WTC11 (cell line): ENCODE data around the gene MIER2. TPM values are rescaled to one million over a fixed set of nuclear protein-coding genes. Genes with fewer than 3 reads are reported as not detected.

Experiments
- ATAC-seq: fragments of 200-7000 bp; cut with Tn5 transposase; 2 replicates; pipeline ENCODE4 v1.10.0; 2021; ENCODE audit warnings: mild to moderate bottlenecking, moderate library complexity
- CTCF ChIA-PET: fragments of 300-600 bp; sonication (Branson Sonifier 250); formaldehyde crosslinking; loops from one replicate; lab custom pipeline; 2021; ENCODE audit warnings: antibody characterized with exemption; lab: Charles Lee
- POLR2A ChIA-PET: fragments of 350-600 bp; sonication (Branson Sonifier 250); formaldehyde crosslinking; loops from one replicate; lab custom pipeline; 2021; ENCODE audit warnings: antibody characterized with exemption; lab: Charles Lee
- DNase-seq: peaks from one replicate; pipeline ENCODE4 v3.0.0; 2021; ENCODE audit warnings: low spot score
- H3K27ac Mint-ChIP-seq: 2 replicates; pipeline ENCODE4 v1.8.0; 2021; ENCODE audit warnings: mixed read lengths
- H3K27me3 Mint-ChIP-seq: 2 replicates; pipeline ENCODE4 v1.8.0; 2021; ENCODE audit warnings: low read depth, mild to moderate bottlenecking, moderate library complexity, mixed read lengths
- H3K36me3 Mint-ChIP-seq: 2 replicates; pipeline ENCODE4 v1.8.0; 2021; ENCODE audit warnings: mixed read lengths
- H3K4me1 Mint-ChIP-seq: 2 replicates; pipeline ENCODE4 v1.8.0; 2022; ENCODE audit warnings: mixed read lengths
- H3K4me3 Mint-ChIP-seq: 2 replicates; pipeline ENCODE4 v1.8.0; 2021; ENCODE audit warnings: mild to moderate bottlenecking, moderate library complexity, mixed read lengths
- H3K9me3 Mint-ChIP-seq: 2 replicates; pipeline ENCODE4 v1.8.0; 2021; ENCODE audit warnings: mixed read lengths
- ATF1 ChIP-seq: sonication (generic); formaldehyde crosslinking; IDR thresholded peaks from 2 replicates; pipeline ENCODE4 v1.8.1; 2023; ENCODE audit warnings: mild to moderate bottlenecking, moderate library complexity, missing genetic modification reagents
- FOXK1 ChIP-seq: sonication (generic); formaldehyde crosslinking; IDR thresholded peaks from 2 replicates; pipeline ENCODE4 v1.8.0; 2022; ENCODE audit warnings: mild to moderate bottlenecking, moderate library complexity, missing genetic modification reagents
- GTF2I ChIP-seq: fragments of 250-450 bp; sonication (Bioruptor Pico); conservative IDR thresholded peaks from 2 replicates; pipeline ENCODE4 v1.4.0; 2021; ENCODE audit warnings: mild to moderate bottlenecking
- MXD4 ChIP-seq: fragments of 250-450 bp; sonication (Bioruptor Pico); IDR thresholded peaks from 2 replicates; pipeline ENCODE4 v1.8.0; 2021; ENCODE audit warnings: mild to moderate bottlenecking, moderate library complexity, borderline replicate concordance
- MYBL2 ChIP-seq: sonication (generic); formaldehyde crosslinking; IDR thresholded peaks from 2 replicates; pipeline ENCODE4 v1.8.1; 2023; ENCODE audit warnings: mild to moderate bottlenecking, moderate library complexity, missing genetic modification reagents
- NFATC4 ChIP-seq: fragments of 250-450 bp; sonication (Bioruptor Pico); IDR thresholded peaks from 2 replicates; pipeline ENCODE4 v1.9.0; 2021; ENCODE audit warnings: mild to moderate bottlenecking
- NFYB ChIP-seq: sonication (generic); formaldehyde crosslinking; conservative IDR thresholded peaks from 2 replicates; pipeline ENCODE4 v1.8.0; 2022; ENCODE audit warnings: low read depth, missing genetic modification reagents
- SP1 ChIP-seq: sonication (generic); formaldehyde crosslinking; conservative IDR thresholded peaks from 2 replicates; pipeline ENCODE4 v1.8.1; 2022; ENCODE audit warnings: missing genetic modification reagents
- TP53 ChIP-seq: sonication (generic); formaldehyde crosslinking; IDR thresholded peaks from 2 replicates; pipeline ENCODE4 v1.8.1; 2023; ENCODE audit warnings: mild to moderate bottlenecking, missing genetic modification reagents
- ZNF423 ChIP-seq: fragments of 250-450 bp; sonication (Bioruptor Pico); IDR thresholded peaks from 2 replicates; pipeline ENCODE4 v2.1.2; 2022; ENCODE audit warnings: mild to moderate bottlenecking, moderate library complexity
- total RNA-seq: library from RNA; stranded (reverse); gene quantifications from 3 replicates; pipeline ENCODE4 v1.2.3, GENCODE V29; 2021
- TF ChIP-seq, protein P1 (sequence below): sonication (generic); formaldehyde crosslinking; IDR thresholded peaks from 2 replicates; pipeline ENCODE4 v1.8.0; 2022; ENCODE audit warnings: mild to moderate bottlenecking, missing genetic modification reagents
- TF ChIP-seq, protein P2 (sequence below): sonication (generic); formaldehyde crosslinking; IDR thresholded peaks from 2 replicates; pipeline ENCODE4 v1.8.1; 2022; ENCODE audit warnings: mild to moderate bottlenecking, moderate library complexity, missing genetic modification reagents
- TF ChIP-seq, protein P3 (sequence below): sonication (generic); formaldehyde crosslinking; IDR thresholded peaks from 2 replicates; pipeline ENCODE4 v1.8.0; 2023; ENCODE audit warnings: missing genetic modification reagents, mild to moderate bottlenecking, borderline replicate concordance
- TF ChIP-seq, protein P4 (sequence below): sonication (generic); formaldehyde crosslinking; IDR thresholded peaks from 2 replicates; pipeline ENCODE4 v1.8.0; 2022; ENCODE audit warnings: mild to moderate bottlenecking, missing genetic modification reagents
- TF ChIP-seq, protein P5 (sequence below): sonication (generic); formaldehyde crosslinking; IDR thresholded peaks from 2 replicates; pipeline ENCODE4 v1.8.1; 2023; ENCODE audit warnings: mild to moderate bottlenecking, missing genetic modification reagents, moderate library complexity
- TF ChIP-seq, protein P6 (sequence below): sonication (generic); formaldehyde crosslinking; IDR thresholded peaks from 2 replicates; pipeline ENCODE4 v1.8.0; 2022; ENCODE audit warnings: mild to moderate bottlenecking, missing genetic modification reagents

Gene MIER2
- total RNA-seq, 1 experiment from 2014 or later: 56.3 TPM

DNA sequence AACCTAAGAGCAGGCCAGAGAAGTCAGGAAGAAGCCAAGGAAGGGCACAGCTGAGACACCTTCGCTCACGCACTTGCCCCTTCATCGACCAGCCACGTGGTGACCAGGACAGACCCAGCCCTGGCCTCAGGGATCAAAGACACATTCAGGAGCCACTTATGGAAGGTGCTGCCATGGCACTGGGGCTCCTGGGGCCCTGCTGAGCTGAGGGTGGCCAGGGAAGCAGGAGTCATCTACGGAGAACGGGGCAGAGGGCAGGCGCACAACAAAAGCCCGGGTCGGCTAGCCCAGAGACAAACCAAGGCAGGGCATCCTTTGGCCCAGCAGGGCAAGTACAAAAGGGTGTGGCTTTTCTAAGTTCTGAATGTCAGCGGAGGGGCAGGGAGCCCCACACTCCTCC lies 55.7 kb downstream of the MIER2 start (continued):
- TF ChIP-seq, protein P1, sequence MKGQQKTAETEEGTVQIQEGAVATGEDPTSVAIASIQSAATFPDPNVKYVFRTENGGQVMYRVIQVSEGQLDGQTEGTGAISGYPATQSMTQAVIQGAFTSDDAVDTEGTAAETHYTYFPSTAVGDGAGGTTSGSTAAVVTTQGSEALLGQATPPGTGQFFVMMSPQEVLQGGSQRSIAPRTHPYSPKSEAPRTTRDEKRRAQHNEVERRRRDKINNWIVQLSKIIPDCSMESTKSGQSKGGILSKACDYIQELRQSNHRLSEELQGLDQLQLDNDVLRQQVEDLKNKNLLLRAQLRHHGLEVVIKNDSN (CRISPR knock-in tag): no peak
- no peak for TF ChIP-seq NFYB (CRISPR knock-in tag)
- TF ChIP-seq NFATC4 (CRISPR knock-in tag): no peak
- no peak for TF ChIP-seq FOXK1
- TF ChIP-seq, protein P2, sequence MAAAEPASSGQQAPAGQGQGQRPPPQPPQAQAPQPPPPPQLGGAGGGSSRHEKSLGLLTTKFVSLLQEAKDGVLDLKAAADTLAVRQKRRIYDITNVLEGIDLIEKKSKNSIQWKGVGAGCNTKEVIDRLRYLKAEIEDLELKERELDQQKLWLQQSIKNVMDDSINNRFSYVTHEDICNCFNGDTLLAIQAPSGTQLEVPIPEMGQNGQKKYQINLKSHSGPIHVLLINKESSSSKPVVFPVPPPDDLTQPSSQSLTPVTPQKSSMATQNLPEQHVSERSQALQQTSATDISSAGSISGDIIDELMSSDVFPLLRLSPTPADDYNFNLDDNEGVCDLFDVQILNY (CRISPR knock-in tag): no peak
- TF ChIP-seq, protein P3, sequence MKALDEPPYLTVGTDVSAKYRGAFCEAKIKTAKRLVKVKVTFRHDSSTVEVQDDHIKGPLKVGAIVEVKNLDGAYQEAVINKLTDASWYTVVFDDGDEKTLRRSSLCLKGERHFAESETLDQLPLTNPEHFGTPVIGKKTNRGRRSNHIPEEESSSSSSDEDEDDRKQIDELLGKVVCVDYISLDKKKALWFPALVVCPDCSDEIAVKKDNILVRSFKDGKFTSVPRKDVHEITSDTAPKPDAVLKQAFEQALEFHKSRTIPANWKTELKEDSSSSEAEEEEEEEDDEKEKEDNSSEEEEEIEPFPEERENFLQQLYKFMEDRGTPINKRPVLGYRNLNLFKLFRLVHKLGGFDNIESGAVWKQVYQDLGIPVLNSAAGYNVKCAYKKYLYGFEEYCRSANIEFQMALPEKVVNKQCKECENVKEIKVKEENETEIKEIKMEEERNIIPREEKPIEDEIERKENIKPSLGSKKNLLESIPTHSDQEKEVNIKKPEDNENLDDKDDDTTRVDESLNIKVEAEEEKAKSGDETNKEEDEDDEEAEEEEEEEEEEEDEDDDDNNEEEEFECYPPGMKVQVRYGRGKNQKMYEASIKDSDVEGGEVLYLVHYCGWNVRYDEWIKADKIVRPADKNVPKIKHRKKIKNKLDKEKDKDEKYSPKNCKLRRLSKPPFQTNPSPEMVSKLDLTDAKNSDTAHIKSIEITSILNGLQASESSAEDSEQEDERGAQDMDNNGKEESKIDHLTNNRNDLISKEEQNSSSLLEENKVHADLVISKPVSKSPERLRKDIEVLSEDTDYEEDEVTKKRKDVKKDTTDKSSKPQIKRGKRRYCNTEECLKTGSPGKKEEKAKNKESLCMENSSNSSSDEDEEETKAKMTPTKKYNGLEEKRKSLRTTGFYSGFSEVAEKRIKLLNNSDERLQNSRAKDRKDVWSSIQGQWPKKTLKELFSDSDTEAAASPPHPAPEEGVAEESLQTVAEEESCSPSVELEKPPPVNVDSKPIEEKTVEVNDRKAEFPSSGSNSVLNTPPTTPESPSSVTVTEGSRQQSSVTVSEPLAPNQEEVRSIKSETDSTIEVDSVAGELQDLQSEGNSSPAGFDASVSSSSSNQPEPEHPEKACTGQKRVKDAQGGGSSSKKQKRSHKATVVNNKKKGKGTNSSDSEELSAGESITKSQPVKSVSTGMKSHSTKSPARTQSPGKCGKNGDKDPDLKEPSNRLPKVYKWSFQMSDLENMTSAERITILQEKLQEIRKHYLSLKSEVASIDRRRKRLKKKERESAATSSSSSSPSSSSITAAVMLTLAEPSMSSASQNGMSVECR (CRISPR knock-in tag): no peak
- no peak for TF ChIP-seq SP1 (CRISPR knock-in tag)
- TF ChIP-seq, protein P4, sequence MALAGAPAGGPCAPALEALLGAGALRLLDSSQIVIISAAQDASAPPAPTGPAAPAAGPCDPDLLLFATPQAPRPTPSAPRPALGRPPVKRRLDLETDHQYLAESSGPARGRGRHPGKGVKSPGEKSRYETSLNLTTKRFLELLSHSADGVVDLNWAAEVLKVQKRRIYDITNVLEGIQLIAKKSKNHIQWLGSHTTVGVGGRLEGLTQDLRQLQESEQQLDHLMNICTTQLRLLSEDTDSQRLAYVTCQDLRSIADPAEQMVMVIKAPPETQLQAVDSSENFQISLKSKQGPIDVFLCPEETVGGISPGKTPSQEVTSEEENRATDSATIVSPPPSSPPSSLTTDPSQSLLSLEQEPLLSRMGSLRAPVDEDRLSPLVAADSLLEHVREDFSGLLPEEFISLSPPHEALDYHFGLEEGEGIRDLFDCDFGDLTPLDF: no peak
- TF ChIP-seq, protein P5, sequence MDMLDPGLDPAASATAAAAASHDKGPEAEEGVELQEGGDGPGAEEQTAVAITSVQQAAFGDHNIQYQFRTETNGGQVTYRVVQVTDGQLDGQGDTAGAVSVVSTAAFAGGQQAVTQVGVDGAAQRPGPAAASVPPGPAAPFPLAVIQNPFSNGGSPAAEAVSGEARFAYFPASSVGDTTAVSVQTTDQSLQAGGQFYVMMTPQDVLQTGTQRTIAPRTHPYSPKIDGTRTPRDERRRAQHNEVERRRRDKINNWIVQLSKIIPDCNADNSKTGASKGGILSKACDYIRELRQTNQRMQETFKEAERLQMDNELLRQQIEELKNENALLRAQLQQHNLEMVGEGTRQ: no peak
- no peak for TF ChIP-seq GTF2I (CRISPR knock-in tag)

DNA sequence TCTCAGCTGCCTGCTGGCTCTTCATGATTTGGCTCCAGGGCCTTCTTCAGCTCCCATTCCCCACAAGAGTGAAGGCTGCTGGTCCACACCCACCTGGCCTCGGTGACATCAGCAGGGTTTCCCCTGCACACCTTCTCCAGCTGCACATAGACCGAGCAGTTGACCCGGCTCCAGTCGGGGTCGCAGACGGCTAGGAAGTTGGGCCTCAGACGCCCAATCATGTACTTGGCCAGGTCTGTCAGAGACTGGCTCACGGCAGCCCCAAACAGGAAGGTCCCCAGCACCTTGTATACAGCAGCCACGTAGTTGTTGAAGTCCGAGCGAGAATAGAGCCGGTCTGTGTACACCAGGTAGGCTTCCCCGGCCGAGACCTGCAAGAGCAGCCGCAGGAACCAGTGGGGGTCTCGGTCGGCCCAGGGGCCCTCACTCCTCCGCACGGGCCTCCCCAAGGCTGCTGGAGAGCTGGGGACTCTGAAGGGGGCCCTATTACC lies 57.2 kb downstream of the MIER2 start:
- Mint-ChIP-seq H3K27ac (peak overlapping the region; percentile 36; the same call in 1 of the 2 replicates), H3K36me3 (peaks cover 32% of the 10 kb centered on the region), H3K9me3 (no peaks in the 10 kb centered on the region), H3K27me3 (no peaks in the 10 kb centered on the region), H3K4me1 (peaks cover 37% of the 10 kb centered on the region), H3K4me3 (no peak overlapping the region)
- CTCF ChIA-PET: interaction anchor here (1.1 kb wide), 1 partner anchor 8 kb away, joined by 3 read pairs; no protein-coding TSS in a partner anchor
- TF ChIP-seq NFATC4 (CRISPR knock-in tag) (no peak), MXD4 (CRISPR knock-in tag) (no peak), TP53 (no peak), MYBL2 (no peak), ZNF423 (CRISPR knock-in tag) (no peak), ATF1 (CRISPR knock-in tag) (no peak)
- TF ChIP-seq, protein P6, sequence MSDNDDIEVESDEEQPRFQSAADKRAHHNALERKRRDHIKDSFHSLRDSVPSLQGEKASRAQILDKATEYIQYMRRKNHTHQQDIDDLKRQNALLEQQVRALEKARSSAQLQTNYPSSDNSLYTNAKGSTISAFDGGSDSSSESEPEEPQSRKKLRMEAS (CRISPR knock-in tag): no peak
- TF ChIP-seq, protein P3 (CRISPR knock-in tag): no peak
- ATAC-seq (no peak), DNase-seq (no peak)
- POLR2A ChIA-PET: no interaction called here
